Endometrium (tissue), 2 donors: Measurements from ENCODE around the gene ATF5.

Source experiments
- FAIRE-seq: peaks from 2 replicates; lab custom pipeline; 2012; peaks lifted over from hg19 to GRCh38; lab: Jason Lieb, UNC
- donor health status: control.
- donor health status: control.

ATF5 gene

GRCh38 chr19:49894879-49895565, 34.0 kb upstream of the ATF5 start:
- FAIRE-seq: no peak

GRCh38 chr19:49895566-49896297, 33.3 kb upstream of the ATF5 start:
- no peak for FAIRE-seq

- no peak for FAIRE-seq
Observed at GRCh38 chr19:49896863-49897621, 32.0 kb upstream of the ATF5 start, which contains the start of gene IL4I1. TSS of gene IL4I1 (minus strand) at chr19:49896887. CDS start at chr19:49896160, 727 bp downstream.

- no peak for FAIRE-seq
Observed at GRCh38 chr19:49904136-49904535, 24.9 kb upstream of the ATF5 start.

GRCh38 chr19:49906879-49907564, 22.0 kb upstream of the ATF5 start:
- FAIRE-seq: no peak

GRCh38 chr19:49907745-49908446, 21.1 kb upstream of the ATF5 start:
- FAIRE-seq: no peak

GRCh38 chr19:49908480-49909420, 20.3 kb upstream of the ATF5 start:
- no peak for FAIRE-seq

- no peak for FAIRE-seq
Observed at GRCh38 chr19:49910179-49910578, 18.8 kb upstream of the ATF5 start.

- no peak for FAIRE-seq
Observed at GRCh38 chr19:49911381-49912145, 17.4 kb upstream of the ATF5 start.

GRCh38 chr19:49912965-49913685, 15.9 kb upstream of the ATF5 start:
- no peak for FAIRE-seq

- no peak for FAIRE-seq
Observed at GRCh38 chr19:49913720-49914119, 15.3 kb upstream of the ATF5 start.

- FAIRE-seq: no peak
Observed at GRCh38 chr19:49915271-49915670, 13.7 kb upstream of the ATF5 start.

- FAIRE-seq: no peak
Observed at GRCh38 chr19:49916839-49917733, 11.9 kb upstream of the ATF5 start.

- no peak for FAIRE-seq
Observed at GRCh38 chr19:49918089-49918488, 10.9 kb upstream of the ATF5 start.

GRCh38 chr19:49920624-49921363, 8.2 kb upstream of the ATF5 start:
- no peak for FAIRE-seq

GRCh38 chr19:49921871-49922795, 6.9 kb upstream of the ATF5 start:
- no peak for FAIRE-seq
